RWPE1 (cell line): ENCODE measurements around the gene GPRC5B.

ENCODE experiments used
- CTCF ChIA-PET: fragments of 350-600 bp; sonication (Branson Sonifier 250); formaldehyde crosslinking; extraction: SDS; loops from one replicate; lab custom pipeline; 2021; lab: Yijun Ruan, JAX
- POLR2A ChIA-PET: fragments of 400-600 bp; formaldehyde crosslinking; extraction: SDS; loops from one replicate; lab custom pipeline; 2020; ENCODE audit warnings: antibody characterized with exemption; ENCODE audit not compliant: low non-redundant PET; lab: Yijun Ruan, JAX
- DNase-seq: peaks from one replicate; pipeline ENCODE4 v3.0.0; 2012; ENCODE audit warnings: low spot score
- H3K27ac ChIP-seq: fragments of 450-650 bp; 2 replicates; pipeline ENCODE4 v1.5.1; 2017
- TF ChIP-seq, protein P1 (sequence below): fragments of 450-650 bp; conservative IDR thresholded peaks from 2 replicates; pipeline ENCODE4 v1.5.1; 2017; ENCODE audit warnings: low read depth, mild to moderate bottlenecking

GPRC5B gene

DNA sequence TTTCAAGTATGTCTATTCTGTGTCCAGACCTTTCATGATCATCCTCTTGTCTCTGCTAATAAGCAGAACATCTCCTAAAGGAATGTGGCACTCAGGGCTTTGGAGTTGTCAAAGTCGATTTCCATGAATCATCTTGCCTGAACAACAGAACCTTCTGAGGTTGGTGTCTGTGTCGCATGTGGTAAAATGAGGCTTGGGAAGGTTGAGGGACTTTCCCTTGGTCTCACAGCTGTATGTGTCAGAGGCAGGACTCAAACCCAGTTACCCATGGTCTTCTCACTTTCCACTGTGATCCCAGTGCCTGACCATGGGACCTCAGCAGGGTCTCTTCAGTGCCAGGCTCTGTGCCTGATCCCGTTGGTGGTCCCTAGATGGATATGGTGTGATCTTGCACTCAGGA, 4.2 kb upstream of the GPRC5B start:
- TF ChIP-seq, protein P1, sequence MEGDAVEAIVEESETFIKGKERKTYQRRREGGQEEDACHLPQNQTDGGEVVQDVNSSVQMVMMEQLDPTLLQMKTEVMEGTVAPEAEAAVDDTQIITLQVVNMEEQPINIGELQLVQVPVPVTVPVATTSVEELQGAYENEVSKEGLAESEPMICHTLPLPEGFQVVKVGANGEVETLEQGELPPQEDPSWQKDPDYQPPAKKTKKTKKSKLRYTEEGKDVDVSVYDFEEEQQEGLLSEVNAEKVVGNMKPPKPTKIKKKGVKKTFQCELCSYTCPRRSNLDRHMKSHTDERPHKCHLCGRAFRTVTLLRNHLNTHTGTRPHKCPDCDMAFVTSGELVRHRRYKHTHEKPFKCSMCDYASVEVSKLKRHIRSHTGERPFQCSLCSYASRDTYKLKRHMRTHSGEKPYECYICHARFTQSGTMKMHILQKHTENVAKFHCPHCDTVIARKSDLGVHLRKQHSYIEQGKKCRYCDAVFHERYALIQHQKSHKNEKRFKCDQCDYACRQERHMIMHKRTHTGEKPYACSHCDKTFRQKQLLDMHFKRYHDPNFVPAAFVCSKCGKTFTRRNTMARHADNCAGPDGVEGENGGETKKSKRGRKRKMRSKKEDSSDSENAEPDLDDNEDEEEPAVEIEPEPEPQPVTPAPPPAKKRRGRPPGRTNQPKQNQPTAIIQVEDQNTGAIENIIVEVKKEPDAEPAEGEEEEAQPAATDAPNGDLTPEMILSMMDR = no peak
- ChIA-PET CTCF (no interaction called here), POLR2A (no interaction called here)
- H3K27ac ChIP-seq = no peak overlapping the region
- no peak for DNase-seq

DNA sequence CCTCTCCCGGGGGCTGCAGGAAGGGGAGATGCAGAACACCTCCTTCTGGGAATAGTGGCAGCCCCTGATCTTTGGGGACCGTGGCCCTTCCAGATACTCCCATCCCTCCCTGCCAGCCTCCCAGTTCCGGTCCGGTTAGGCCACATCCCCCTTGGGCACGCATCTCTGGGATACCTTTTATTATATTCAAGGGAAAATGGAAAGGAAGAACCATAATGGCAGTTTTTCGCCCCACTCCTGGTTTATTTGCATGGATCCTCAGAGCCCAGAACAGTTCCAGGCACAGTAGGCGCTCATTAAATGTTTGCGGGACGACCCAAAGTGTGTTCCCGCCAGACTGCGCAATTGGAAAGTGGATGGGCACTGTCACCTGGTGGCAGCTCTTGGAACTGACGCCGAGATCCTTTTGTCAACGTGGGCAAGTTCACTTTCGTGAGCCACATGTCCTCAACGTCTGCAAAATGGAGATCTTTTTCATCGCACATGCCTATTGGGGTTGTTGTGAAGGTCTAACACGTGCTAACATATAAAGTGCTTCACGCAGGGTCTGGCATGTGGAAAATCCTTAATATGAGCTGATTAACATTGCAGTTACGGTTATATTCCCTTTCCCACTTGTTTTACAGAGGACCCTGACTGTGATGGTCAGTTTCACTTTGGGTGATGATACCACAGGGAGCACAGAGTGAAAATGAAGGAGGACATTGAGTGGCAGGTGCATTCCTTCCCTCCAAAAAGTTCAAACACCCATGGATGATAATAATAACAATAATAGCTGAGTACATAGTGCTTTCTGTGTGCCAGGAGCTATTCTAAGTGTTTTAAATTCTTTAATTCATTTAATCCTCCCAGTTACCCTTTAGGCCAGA, 1.7 kb upstream of the GPRC5B start:
- ChIA-PET POLR2A (no interaction called here), CTCF (interaction anchor here (0.6 to 1.4 kb wide), 7 partner anchors 25 to 1265 kb away, joined by 3 to 33 read pairs (median 3); no protein-coding TSS in a partner anchor)
- TF ChIP-seq, protein P1 = peak; percentile 99
- peak; percentile 59 for DNase-seq
- no peak overlapping the region for H3K27ac ChIP-seq

DNA sequence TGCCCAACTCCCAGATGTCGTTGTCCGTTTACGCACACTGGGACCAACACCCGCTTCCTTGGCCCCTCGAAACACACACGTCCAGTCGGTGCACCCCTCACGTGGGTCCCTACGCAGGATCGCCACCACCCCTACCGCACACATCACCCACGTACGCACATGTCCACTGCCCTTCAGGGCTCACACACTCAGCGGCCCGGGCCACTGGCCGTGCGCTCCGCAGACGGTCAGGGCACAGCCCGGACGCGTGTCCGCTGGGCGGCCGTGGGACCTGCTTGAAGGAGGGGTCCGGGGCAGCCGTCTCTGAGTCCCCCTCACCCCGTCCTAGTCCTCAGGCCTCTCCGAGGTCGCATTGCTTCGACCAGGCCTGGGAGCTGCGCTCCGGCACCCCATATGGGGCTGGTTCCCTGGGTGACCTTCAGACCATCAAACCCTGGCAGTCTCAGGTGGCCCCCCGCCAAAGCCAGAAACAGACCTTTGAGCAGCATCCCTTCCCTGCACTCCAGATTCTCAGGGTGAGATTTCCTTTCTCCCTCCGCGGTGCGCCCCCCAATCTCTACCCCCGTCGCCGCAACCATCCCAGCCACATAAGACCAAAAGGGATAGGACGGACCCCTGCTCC, 914 bp upstream of the GPRC5B start:
- no peak for DNase-seq
- TF ChIP-seq, protein P1 = no peak
- CTCF ChIA-PET = interaction anchor here (0.6 to 1.4 kb wide), 3 partner anchors 55 to 284 kb away, joined by 3 to 33 read pairs (median 4); no protein-coding TSS in a partner anchor
- POLR2A ChIA-PET = no interaction called here
- H3K27ac ChIP-seq = no peak overlapping the region

DNA sequence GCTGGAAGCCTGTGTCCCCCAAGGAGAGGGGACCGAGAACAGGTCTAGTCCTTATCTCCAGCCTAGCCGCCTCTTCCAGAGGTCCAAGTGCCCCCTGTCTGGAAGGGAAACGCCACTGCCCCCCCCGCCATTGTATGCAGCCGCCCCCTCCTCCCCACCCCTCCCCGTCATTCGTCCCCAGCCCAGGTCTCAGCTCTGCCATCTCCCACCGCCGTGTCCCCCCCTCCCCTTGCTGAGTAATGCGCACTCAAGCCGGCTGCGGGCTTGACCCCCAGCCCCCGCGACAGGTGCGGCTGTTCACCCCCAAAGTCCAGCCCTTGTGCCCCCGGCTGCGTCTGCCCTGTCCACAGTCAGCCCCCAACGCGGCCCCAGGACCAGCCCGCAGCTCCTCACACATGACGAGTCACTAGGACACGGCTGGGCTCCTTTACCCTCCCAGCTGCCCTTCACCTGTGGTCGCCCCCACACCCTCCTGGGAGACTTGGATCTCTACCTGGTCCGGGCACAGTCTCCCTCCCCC, 622 bp downstream of the GPRC5B start:
- TF ChIP-seq, protein P1 = no peak
- POLR2A ChIA-PET = no interaction called here
- DNase-seq = no peak

DNA sequence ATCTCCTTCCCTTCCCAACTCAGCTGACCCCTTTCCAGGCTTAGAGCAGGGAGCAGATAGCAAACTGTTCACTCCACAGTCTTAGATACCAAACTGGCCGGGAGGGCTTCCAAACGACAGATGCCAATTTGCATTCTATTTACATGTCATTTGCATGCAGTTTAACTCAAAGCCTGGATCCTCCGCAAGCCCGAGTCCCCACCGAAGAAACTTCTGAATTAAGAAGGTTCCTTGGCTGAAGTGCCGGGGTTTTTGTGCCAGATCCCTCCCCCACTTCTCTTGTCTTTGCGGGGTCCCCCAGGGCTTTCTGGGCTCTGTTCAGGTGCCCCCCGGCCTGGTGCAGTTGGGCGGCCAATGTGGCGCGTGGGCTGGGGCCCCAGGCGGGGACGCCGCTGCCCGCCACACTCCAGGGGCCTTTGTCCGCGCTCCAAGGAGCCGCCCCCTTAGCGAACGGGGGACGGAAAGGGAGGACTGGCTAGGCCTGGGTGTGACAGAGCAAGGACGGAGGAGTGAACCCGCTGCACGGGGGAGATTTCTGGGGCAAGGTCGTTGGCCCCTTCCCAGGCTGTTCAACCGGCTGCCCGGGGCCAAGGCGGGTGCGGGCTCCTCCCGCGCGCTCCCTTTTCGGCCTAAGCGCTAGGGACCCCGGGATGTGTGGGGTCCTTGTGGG, 1.2 kb downstream of the GPRC5B start:
- POLR2A ChIA-PET = no interaction called here

More for the DNA sequence above, 622 bp downstream of the GPRC5B start:
- H3K27ac ChIP-seq = no peak overlapping the region
- CTCF ChIA-PET = interaction anchor here (0.7 to 2.4 kb wide), 5 partner anchors 184 to 295 kb away, joined by 3 to 10 read pairs (median 4); no protein-coding TSS in a partner anchor

More for the DNA sequence above, 1.2 kb downstream of the GPRC5B start:
- DNase-seq = no peak
- TF ChIP-seq, protein P1 = no peak
- CTCF ChIA-PET = interaction anchor here (0.8 to 2.4 kb wide), 2 partner anchors 282 to 294 kb away, joined by 6 to 10 read pairs; no protein-coding TSS in a partner anchor
- no peak overlapping the region for H3K27ac ChIP-seq
